HepG2 (cell line): ENCODE results near the gene NINL. TPM values are rescaled to one million over a fixed set of nuclear protein-coding genes. Genes with fewer than 3 reads are reported as not detected.
A peak's percentile ranks its signal among the peaks of the same experiment; 100 is the strongest.

Experiments used
- ATAC-seq: fragments of 200-7000 bp; cut with Tn5 transposase; 3 replicates; pipeline ENCODE4 v1.9.1; 2020; ENCODE audit warnings: mild to moderate bottlenecking, moderate library complexity
- BruUV-seq: library from RNA; stranded (reverse); fragments of 400-500 nt; replicated peaks from 2 replicates; lab custom pipeline; 2021; lab: Mats Ljungman, UMichigan
- CTCF ChIA-PET: fragments of 300-600 bp; formaldehyde crosslinking; extraction: SDS; loops from one replicate; lab custom pipeline; 2021; ENCODE audit warnings: low total read pairs, inconsistent platforms, low intra/inter-chr PET ratio; lab: Yijun Ruan, JAX
- POLR2A ChIA-PET: fragments of 350-600 bp; sonication (Branson Sonifier 250); formaldehyde crosslinking; loops from one replicate; lab custom pipeline; 2020; ENCODE audit warnings: antibody characterized with exemption, inconsistent platforms; lab: Yijun Ruan, JAX
- DNase-seq: peaks from one replicate; pipeline ENCODE4 v3.0.0-alpha.2; 2015; ENCODE audit warnings: low spot score
- FAIRE-seq: peaks from 3 replicates; lab custom pipeline; 2011; peaks lifted over from hg19 to GRCh38; lab: Jason Lieb, UNC
- H2AFZ ChIP-seq: one replicate; pipeline ENCODE4 v1.6.1; 2011; ENCODE audit warnings: low read length, inconsistent platforms
- H3K27ac ChIP-seq: fragments of 300-600 bp; 3 replicates; pipeline ENCODE4 v1.8.0; 2011; ENCODE audit warnings: mixed run types, mild to moderate bottlenecking, mixed read lengths, low read length, inconsistent platforms; ENCODE audit not compliant: insufficient read depth; ENCODE audit errors: extremely low read length
- H3K27me3 ChIP-seq, 2 experiments: fragments of 200-600 bp in 1 of 2; 2 replicates in 1 of 2; 3 replicates in 1 of 2; pipeline versions ENCODE4 v1.6.0 to v1.8.0; 2011; ENCODE audit warnings: low read length in 2 of 2, mild to moderate bottlenecking in 2 of 2, moderate library complexity in 2 of 2, inconsistent platforms in 1 of 2; ENCODE audit not compliant: insufficient read depth in 2 of 2, control insufficient read depth in 1 of 2
- H3K36me3 ChIP-seq, 2 experiments: fragments of 200-600 bp in 1 of 2; replicated peaks in 1 of 2; 2 replicates in 1 of 2; 3 replicates in 1 of 2; pipeline versions ENCODE4 v1.5.1 to v1.8.0; 2011; ENCODE audit warnings: low read length in 2 of 2, inconsistent platforms in 1 of 2; ENCODE audit not compliant: insufficient read depth in 2 of 2, control insufficient read depth in 1 of 2
- H3K4me1 ChIP-seq: 2 replicates; pipeline ENCODE4 v1.5.1; 2012; ENCODE audit warnings: low read length, inconsistent platforms; ENCODE audit not compliant: insufficient read depth
- H3K4me2 ChIP-seq: 2 replicates; pipeline ENCODE4 v1.6.0; 2011; ENCODE audit warnings: low read depth, low read length, inconsistent platforms
- H3K4me3 ChIP-seq, 3 experiments: fragments of 200-600 bp in 1 of 3; sonication (generic), shearing (Covaris generic) in 1 of 3; replicated peaks in 1 of 3; 2 replicates each; pipeline ENCODE4 v1.5.1; 2011 to 2016; ENCODE audit warnings: low read length in 3 of 3, inconsistent platforms in 2 of 3, low read depth in 2 of 3, mild to moderate bottlenecking in 2 of 3, control low read depth in 1 of 3, mixed read lengths in 1 of 3; ENCODE audit not compliant: insufficient read depth in 1 of 3
- H3K79me2 ChIP-seq: one replicate; pipeline ENCODE4 v1.6.1; 2011; ENCODE audit warnings: low read length, inconsistent platforms; ENCODE audit not compliant: insufficient read depth
- H3K9ac ChIP-seq: 2 replicates; pipeline ENCODE4 v1.6.0; 2011; ENCODE audit warnings: mild to moderate bottlenecking, low read depth, low read length, inconsistent platforms; ENCODE audit not compliant: insufficient read depth
- H3K9me3 ChIP-seq: 2 replicates; pipeline ENCODE4 v1.5.1; 2012; ENCODE audit warnings: mild to moderate bottlenecking, low read length
- H4K20me1 ChIP-seq: 2 replicates; pipeline ENCODE4 v1.6.0; 2011; ENCODE audit warnings: inconsistent platforms, mild to moderate bottlenecking, low read length, moderate library complexity; ENCODE audit not compliant: insufficient read depth
- KLF15 ChIP-seq: sonication (generic); formaldehyde crosslinking; IDR thresholded peaks from 2 replicates; pipeline ENCODE4 v1.8.1; 2023; ENCODE audit warnings: borderline replicate concordance, mild to moderate bottlenecking, inconsistent platforms, missing genetic modification reagents, mixed read lengths
- NFKB2 ChIP-seq: sonication (generic); formaldehyde crosslinking; IDR thresholded peaks from 2 replicates; pipeline ENCODE4 v1.4.0; 2020; ENCODE audit warnings: missing genetic modification reagents, borderline replicate concordance
- NR2F1 ChIP-seq, 2 experiments: fragments of 450-650 bp in 1 of 2; formaldehyde crosslinking in 1 of 2; IDR thresholded peaks; 2 replicates each; pipeline versions ENCODE4 v1.5.0 to v1.6.1; 2016 to 2020; ENCODE audit warnings: mild to moderate bottlenecking in 1 of 2, missing compliant biosample characterization in 1 of 2, missing genetic modification reagents in 1 of 2, moderate library complexity in 1 of 2
- NR2F6 ChIP-seq, 2 experiments: IDR thresholded peaks; 2 replicates each; pipeline ENCODE4 v1.6.1; 2016; ENCODE audit warnings: antibody characterized with exemption in 1 of 2, mild to moderate bottlenecking in 1 of 2
- NRL ChIP-seq: sonication (generic); formaldehyde crosslinking; IDR thresholded peaks from 2 replicates; pipeline ENCODE4 v1.5.0; 2020; ENCODE audit warnings: missing genetic modification reagents, mild to moderate bottlenecking, moderate library complexity, borderline replicate concordance
- POLR2AphosphoS2 ChIP-seq: IDR thresholded peaks from 2 replicates; pipeline ENCODE4 v1.6.1; 2011; ENCODE audit warnings: low read depth, low read length, improper control_type of control experiment
- THAP8 ChIP-seq: sonication (generic); formaldehyde crosslinking; IDR thresholded peaks from 2 replicates; pipeline ENCODE4 v1.5.1; 2020; ENCODE audit warnings: missing genetic modification reagents, mild to moderate bottlenecking, borderline replicate concordance
- ZNF7 ChIP-seq: IDR thresholded peaks from 2 replicates; pipeline ENCODE4 v1.6.1; 2016; ENCODE audit warnings: missing biosample characterization, missing genetic modification reagents
- ZSCAN25 ChIP-seq: sonication (generic); formaldehyde crosslinking; IDR thresholded peaks from 2 replicates; pipeline ENCODE4 v1.8.0; 2022; ENCODE audit warnings: mild to moderate bottlenecking, missing genetic modification reagents
- WGBS: methylation state at CpG from one replicate; pipeline ENCODE4 v1.1.6; 2017; ENCODE audit warnings: low lambda C conversion rate; 5-methylcytosine and 5-hydroxymethylcytosine counted together
- in situ Hi-C: cut with HindIII; loops from 2 replicates; pipeline ENCODE4 v1.10.0; 2017; ENCODE audit warnings: low pct_unique_long_range_greater_than_20kb; ENCODE audit not compliant: extremely low pct_ligation_motif_present
- intact Hi-C: fragments of 100-400 bp; cut with micrococcal nuclease; formaldehyde crosslinking; loops from one replicate; pipeline ENCODE4 v1.10.0; 2022; ENCODE audit not compliant: unreplicated experiment
- polyA plus RNA-seq, 8 experiments: library from polyadenylated mRNA; depleted of rRNA in 3 of 8; stranded (reverse) in 7 of 8; unstranded in 1 of 8; fragments of >200 nt; fragmentation: Illumina TruSeq in 4 of 8; extraction: Trizol in 4 of 8; gene quantifications; 2 replicates each; pipeline versions ENCODE4 v1.2.1 to v1.2.3, GENCODE V29; 2011 to 2016; ENCODE audit warnings: low read depth in 4 of 8, missing spikeins in 1 of 8, mixed read lengths in 1 of 8; ENCODE audit not compliant: insufficient read depth in 1 of 8
- total RNA-seq, 5 experiments: library from RNA; depleted of rRNA; stranded (reverse); fragments of >200 nt; fragmentation: Illumina TruSeq; extraction: Trizol; gene quantifications; 2 replicates each; pipeline ENCODE4 v1.2.3, GENCODE V29; 2016; ENCODE audit warnings: low read depth in 1 of 5

The NINL gene
- total and polyA plus RNA-seq, 2 of the 13 experiments (the other 11 are each of a cell fraction or from before 2014, with no cell fraction given): 32.3 to 34.3 TPM

GRCh38 chr20:25481235-25481917 is 104.0 kb downstream of the NINL start:
- CTCF ChIA-PET: no interaction called here
- Histone ChIP-seq H2AFZ (no peak overlapping the region), H3K27me3 (no peaks in the 10 kb centered on the region), H3K4me3 (no peak overlapping the region), H3K4me1 (no peaks in the 10 kb centered on the region), H3K27ac (no peak overlapping the region), H4K20me1 (no peaks in the 10 kb centered on the region), H3K79me2 (no peaks in the 10 kb centered on the region), H3K36me3 (peaks cover 58 to 68% of the 10 kb centered on the region in 2 experiments), H3K4me2 (no peak overlapping the region), H3K9me3 (no peaks in the 10 kb centered on the region), H3K9ac (no peak overlapping the region)
- intact Hi-C loops (no loop called here), in situ Hi-C loops (no loop called here)
- POLR2A ChIA-PET: no interaction called here
- FAIRE-seq: no peak
- peak; percentile 22; the same call in 1 of the 2 replicates for TF ChIP-seq NRL (CRISPR knock-in tag)
- peak; percentile 82 for TF ChIP-seq NR2F6 (IDR thresholded peaks at IDR 0.05)
- peak; percentile 86 for TF ChIP-seq NR2F6 (CRISPR knock-in tag; IDR thresholded peaks at IDR 0.05)
- 0 out of 2 replicates have a peak, but pooled peaks have one; percentile 26 for TF ChIP-seq THAP8
- no peak for TF ChIP-seq POLR2AphosphoS2
- no peak for TF ChIP-seq ZSCAN25
- TF ChIP-seq NR2F1 (CRISPR knock-in tag; IDR thresholded peaks at IDR 0.05): peak in 1 of 2 experiments; percentile 68; a peak in 2 of 4 replicates
- TF ChIP-seq NFKB2 (CRISPR knock-in tag): 0 out of 2 replicates have a peak, but pooled peaks have one; percentile 48
- no peak for TF ChIP-seq ZNF7 (CRISPR knock-in tag)
- no peak for TF ChIP-seq KLF15 (CRISPR knock-in tag)
- DNase-seq: no peak
- no TSS peak for BruUV-seq
- WGBS: 96% methylated on average over 11 of the region's 11 CpGs
- peak; percentile 23 for ATAC-seq
